GM12801 (cell line): ENCODE measurements around the gene ARHGAP32.

Source experiments
- TF ChIP-seq, protein P1 (sequence below): IDR thresholded peaks from one replicate; pipeline ENCODE4 v1.5.1; 2011; ENCODE audit warnings: control low read depth; ENCODE audit not compliant: insufficient read length; ENCODE audit errors: extremely low read depth

Gene ARHGAP32

DNA sequence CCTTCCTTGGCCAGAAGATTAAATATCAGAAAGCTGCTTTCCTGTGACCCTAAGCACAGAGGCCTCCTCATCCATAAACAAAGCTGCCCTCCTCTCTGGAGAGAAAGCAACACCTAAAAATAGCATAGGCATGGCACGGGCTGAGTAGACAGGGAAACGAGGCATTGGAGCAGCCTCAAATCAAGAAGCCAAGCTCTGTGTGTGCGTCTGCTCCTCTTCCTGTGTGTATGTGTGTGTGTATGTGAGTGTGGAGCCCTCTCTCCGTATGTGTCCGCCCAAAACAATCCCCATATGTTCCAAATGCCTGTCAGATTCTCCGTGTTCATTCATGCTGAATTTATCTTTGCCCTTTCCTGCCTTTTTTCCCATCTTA, 277.0 kb downstream of the ARHGAP32 start:
- TF ChIP-seq, protein P1, sequence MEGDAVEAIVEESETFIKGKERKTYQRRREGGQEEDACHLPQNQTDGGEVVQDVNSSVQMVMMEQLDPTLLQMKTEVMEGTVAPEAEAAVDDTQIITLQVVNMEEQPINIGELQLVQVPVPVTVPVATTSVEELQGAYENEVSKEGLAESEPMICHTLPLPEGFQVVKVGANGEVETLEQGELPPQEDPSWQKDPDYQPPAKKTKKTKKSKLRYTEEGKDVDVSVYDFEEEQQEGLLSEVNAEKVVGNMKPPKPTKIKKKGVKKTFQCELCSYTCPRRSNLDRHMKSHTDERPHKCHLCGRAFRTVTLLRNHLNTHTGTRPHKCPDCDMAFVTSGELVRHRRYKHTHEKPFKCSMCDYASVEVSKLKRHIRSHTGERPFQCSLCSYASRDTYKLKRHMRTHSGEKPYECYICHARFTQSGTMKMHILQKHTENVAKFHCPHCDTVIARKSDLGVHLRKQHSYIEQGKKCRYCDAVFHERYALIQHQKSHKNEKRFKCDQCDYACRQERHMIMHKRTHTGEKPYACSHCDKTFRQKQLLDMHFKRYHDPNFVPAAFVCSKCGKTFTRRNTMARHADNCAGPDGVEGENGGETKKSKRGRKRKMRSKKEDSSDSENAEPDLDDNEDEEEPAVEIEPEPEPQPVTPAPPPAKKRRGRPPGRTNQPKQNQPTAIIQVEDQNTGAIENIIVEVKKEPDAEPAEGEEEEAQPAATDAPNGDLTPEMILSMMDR, result no peak
